Common myeloid progenitor, CD34-positive (primary cell): Measurements from ENCODE around the gene ZNF844.

ENCODE experiments used
- CTCF ChIA-PET: fragments of 350-600 bp; sonication (Branson Sonifier 250); formaldehyde crosslinking; loops from one replicate; lab custom pipeline; 2021; ENCODE audit warnings: antibody characterized with exemption; lab: Charles Lee
- POLR2A ChIA-PET: fragments of 350-600 bp; sonication (Branson Sonifier 250); formaldehyde crosslinking; loops from one replicate; lab custom pipeline; 2021; ENCODE audit warnings: antibody characterized with exemption; lab: Charles Lee
- DNase-seq, 3 donors: peaks; one replicate each; pipeline versions ENCODE4 v3.0.0 to v3.0.0-alpha.2; 2013
- H3K27ac ChIP-seq, 2 experiments: 1 replicate in 1 of 2; 2 replicates in 1 of 2; pipeline ENCODE4 v1.7.0; 2013; ENCODE audit warnings: inconsistent platforms in 2 of 2, low read length in 2 of 2, mild to moderate bottlenecking in 2 of 2, low read depth in 1 of 2, moderate library complexity in 1 of 2; ENCODE audit not compliant: severe bottlenecking in 2 of 2, insufficient read depth in 1 of 2, poor library complexity in 1 of 2
- H3K27me3 ChIP-seq, 5 experiments: replicated peaks in 2 of 5; 1 replicate in 3 of 5; 2 replicates in 2 of 5; pipeline versions ENCODE4 v1.6.1 to v1.7.0; 2013; ENCODE audit warnings: low read length in 4 of 5, mild to moderate bottlenecking in 2 of 5, moderate library complexity in 2 of 5, inconsistent platforms in 1 of 5; ENCODE audit not compliant: insufficient read depth in 5 of 5, control insufficient read depth in 4 of 5
- H3K36me3 ChIP-seq, 4 experiments: 1 replicate in 2 of 4; 2 replicates in 2 of 4; pipeline versions ENCODE4 v1.6.1 to v1.7.0; 2013; ENCODE audit warnings: low read length in 3 of 4, control low read depth in 1 of 4, mild to moderate bottlenecking in 1 of 4; ENCODE audit not compliant: control insufficient read depth in 4 of 4, insufficient read depth in 4 of 4
- H3K4me1 ChIP-seq, 4 experiments: 1 replicate in 3 of 4; 2 replicates in 1 of 4; pipeline versions ENCODE4 v1.6.1 to v1.7.1; 2013; ENCODE audit warnings: low read length in 3 of 4, mild to moderate bottlenecking in 3 of 4, control low read depth in 1 of 4, inconsistent platforms in 1 of 4, moderate library complexity in 1 of 4; ENCODE audit not compliant: control insufficient read depth in 4 of 4, insufficient read depth in 4 of 4; ENCODE audit errors: control extremely low read depth in 1 of 4
- H3K4me3 ChIP-seq, 7 experiments: 1 replicate in 4 of 7; 2 replicates in 3 of 7; pipeline versions ENCODE4 v1.5.1 to v1.7.0; 2013; ENCODE audit warnings: mild to moderate bottlenecking in 7 of 7, low read length in 6 of 7, moderate library complexity in 6 of 7, inconsistent platforms in 2 of 7, low read depth in 2 of 7, control low read depth in 1 of 7; ENCODE audit not compliant: insufficient read depth in 4 of 7, control insufficient read depth in 1 of 7; ENCODE audit errors: extremely low read depth in 1 of 7
- H3K9me3 ChIP-seq, 5 experiments: 1 replicate in 4 of 5; 2 replicates in 1 of 5; pipeline versions ENCODE4 v1.6.1 to v1.7.1; 2013; ENCODE audit warnings: low read length in 4 of 5, mild to moderate bottlenecking in 2 of 5, inconsistent platforms in 1 of 5, low read depth in 1 of 5, moderate library complexity in 1 of 5; ENCODE audit not compliant: control insufficient read depth in 4 of 5, insufficient read depth in 2 of 5; ENCODE audit errors: control extremely low read depth in 1 of 5
- WGBS: methylation state at CpG from one replicate; pipeline ENCODE4 v1.1.5; 2013; ENCODE audit not compliant: insufficient coverage; 5-methylcytosine and 5-hydroxymethylcytosine counted together

The ZNF844 gene

DNA sequence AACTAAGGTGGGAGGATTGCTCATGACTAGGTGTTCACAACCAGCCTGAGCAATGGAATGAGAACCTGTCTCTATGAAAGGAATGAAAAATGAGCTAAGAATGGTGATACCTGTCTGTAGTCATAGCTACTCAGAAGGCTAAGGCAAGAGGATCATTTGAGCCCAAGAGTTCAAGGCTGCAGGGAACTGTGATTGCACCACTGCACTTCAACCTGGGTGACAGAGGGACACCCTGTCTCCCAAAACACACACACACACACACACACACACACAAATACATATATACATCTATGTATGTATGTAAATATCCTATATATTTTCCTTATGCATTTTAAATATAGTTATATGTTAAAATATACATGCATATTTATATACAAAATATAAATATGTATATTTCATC, 21.6 kb upstream of the ZNF844 start:
- H3K36me3 ChIP-seq, result peaks cover 0 to 31% (median 11%) of the 10 kb centered on the region in 4 experiments
- H3K4me3 ChIP-seq, result no peak overlapping the region
- CTCF ChIA-PET, result interaction anchor here (0.7 to 1.0 kb wide), 2 partner anchors 99 to 119 kb away, joined by 3 read pairs; no protein-coding TSS in a partner anchor
- H3K27ac ChIP-seq, result no peak overlapping the region
- DNase-seq, result no peak
- H3K4me1 ChIP-seq, result no peaks in the 10 kb centered on the region
- no peaks in the 10 kb centered on the region for H3K27me3 ChIP-seq
- H3K9me3 ChIP-seq, result peaks cover 11 to 50% (median 27%) of the 10 kb centered on the region in 5 experiments
- POLR2A ChIA-PET, result no interaction called here

GRCh38 chr19:12043752-12044422, 20.6 kb upstream of the ZNF844 start:
- H3K36me3 ChIP-seq, result peaks cover 0 to 31% (median 11%) of the 10 kb centered on the region in 4 experiments
- ChIA-PET CTCF (interaction anchor here (0.6 to 1.0 kb wide), 3 partner anchors 16 to 98 kb away, joined by 3 read pairs; no protein-coding TSS in a partner anchor), POLR2A (interaction anchor here (0.7 kb wide), 1 partner anchor 11 kb away, joined by 3 read pairs; no protein-coding TSS in a partner anchor)
- WGBS, result 83% methylated on average over 1 of the region's 5 CpGs
- H3K27ac ChIP-seq, result no peak overlapping the region
- DNase-seq, result peak in 1 of 3 donors; percentile 41
- H3K27me3 ChIP-seq, result no peaks in the 10 kb centered on the region
- H3K4me1 ChIP-seq, result no peaks in the 10 kb centered on the region
- peak overlapping the region in 1 of 7 experiments; percentile 7 for H3K4me3 ChIP-seq
- H3K9me3 ChIP-seq, result peaks cover 11 to 55% (median 27%) of the 10 kb centered on the region in 5 experiments

DNA sequence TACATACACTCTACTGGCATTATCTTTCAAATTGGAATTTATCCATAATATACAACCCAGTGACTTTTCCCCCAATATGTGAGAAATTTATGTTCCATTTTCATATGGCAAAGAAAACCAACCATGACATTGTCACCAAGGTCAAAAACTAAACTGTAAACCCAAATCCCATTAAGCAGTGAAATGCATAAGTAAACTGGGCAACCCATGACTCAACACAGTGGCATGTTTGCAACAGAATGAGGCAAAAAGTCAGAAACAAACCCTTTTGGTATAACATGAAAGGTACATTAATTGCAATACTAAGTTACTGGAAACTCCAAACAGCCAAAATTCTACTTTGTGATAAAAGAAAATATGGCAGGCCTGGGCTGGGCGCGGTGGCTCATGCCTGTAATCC, 16.7 kb upstream of the ZNF844 start:
- CTCF ChIA-PET, result interaction anchor here (0.9 kb wide), 1 partner anchor 11 kb away, joined by 5 read pairs; no protein-coding TSS in a partner anchor
- POLR2A ChIA-PET, result no interaction called here
- Histone ChIP-seq H3K4me1 (peaks cover 0 to 13% (median 11%) of the 10 kb centered on the region in 4 experiments), H3K4me3 (no peak overlapping the region), H3K27me3 (no peaks in the 10 kb centered on the region), H3K36me3 (peaks cover 0 to 31% (median 11%) of the 10 kb centered on the region in 4 experiments), H3K9me3 (peaks cover 8 to 50% (median 18%) of the 10 kb centered on the region in 5 experiments), H3K27ac (no peak overlapping the region)
- 100% methylated on average over 2 of the region's 2 CpGs for WGBS
- DNase-seq, result no peak

- Histone ChIP-seq H3K4me1 (peaks cover 0 to 16% (median 14%) of the 10 kb centered on the region in 4 experiments), H3K9me3 (peaks cover 0 to 12% (median 0%) of the 10 kb centered on the region in 5 experiments), H3K4me3 (peak overlapping the region; percentile 56 to 89 (median 81)), H3K27me3 (peaks cover 0 to 2% (median 0%) of the 10 kb centered on the region in 5 experiments), H3K27ac (no peak overlapping the region), H3K36me3 (no peaks in the 10 kb centered on the region)
- POLR2A ChIA-PET, result interaction anchor here (0.6 to 1.0 kb wide), 3 partner anchors 16 to 203 kb away, joined by 3 read pairs; partner anchors contain the start of gene ZNF433
- CTCF ChIA-PET, result interaction anchor here (0.8 to 1.5 kb wide), 7 partner anchors 18 to 254 kb away, joined by 3 to 5 read pairs (median 3); partner anchors contain the start of gene ZNF20
- peak in 2 of 3 donors; percentile 58 for DNase-seq
- 0% methylated on average over 14 of the region's 14 CpGs for WGBS
Observed at GRCh38 chr19:12052091-12052496, 12.4 kb upstream of the ZNF844 start.

DNA sequence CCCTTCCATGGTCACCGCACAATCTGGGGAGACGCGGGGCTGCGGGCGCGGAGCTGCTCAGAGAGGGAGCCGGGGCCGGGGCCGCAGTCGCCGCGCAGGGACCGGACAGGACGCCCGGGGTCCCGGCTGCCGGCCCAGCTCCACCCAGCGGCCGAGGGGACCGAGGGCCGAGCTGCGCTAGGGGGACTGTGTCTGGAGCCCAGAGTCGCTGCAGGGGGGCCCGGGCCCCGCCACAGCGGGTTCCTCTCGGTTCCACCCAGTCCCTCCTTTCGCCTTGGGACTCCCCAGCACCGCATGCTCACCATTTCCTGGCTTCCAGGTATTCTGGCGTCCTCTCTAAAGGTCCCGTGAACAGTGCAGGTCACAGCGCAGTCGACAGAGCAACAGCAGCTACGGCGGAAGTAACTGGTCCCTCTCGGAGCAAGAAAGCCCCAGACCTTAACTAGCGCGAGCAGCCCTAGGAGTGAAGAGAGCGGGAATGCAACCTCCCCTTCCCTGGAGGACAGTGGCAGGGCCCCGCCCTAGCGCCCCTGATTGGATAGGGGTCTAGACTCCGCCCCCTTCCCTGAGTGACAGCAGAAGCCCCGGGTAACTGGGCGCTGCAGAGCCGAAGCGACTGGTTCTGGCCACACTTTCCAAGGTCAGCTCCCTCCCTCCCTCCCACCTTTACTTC, 11.9 kb upstream of the ZNF844 start, which contains the start of gene ZNF878:
TSS of gene ZNF878 (minus strand) at position 465 of the 673 bp plus-strand sequence. CDS start at position 305, 160 bp downstream.
- 0% methylated on average over 38 of the region's 46 CpGs for WGBS
- Histone ChIP-seq H3K4me3 (peak within 1 kb of the TSS; percentile 56 to 89 (median 81)), H3K4me1 (peaks cover 0 to 16% (median 14%) of the 10 kb centered on the region in 4 experiments), H3K9me3 (peaks cover 0 to 7% (median 0%) of the 10 kb centered on the region in 5 experiments), H3K36me3 (no peaks in the 10 kb centered on the region), H3K27ac (no peak within 1 kb of the TSS), H3K27me3 (peaks cover 0 to 2% (median 0%) of the 10 kb centered on the region in 5 experiments)
- POLR2A ChIA-PET, result interaction anchor here (0.6 to 1.0 kb wide), 3 partner anchors 17 to 203 kb away, joined by 3 read pairs; partner anchors contain the start of gene ZNF433
- peak; percentile 75 to 87 (median 85) for DNase-seq
- CTCF ChIA-PET, result interaction anchor here (0.8 to 1.5 kb wide), 5 partner anchors 18 to 255 kb away, joined by 3 to 5 read pairs (median 3); no protein-coding TSS in a partner anchor

DNA sequence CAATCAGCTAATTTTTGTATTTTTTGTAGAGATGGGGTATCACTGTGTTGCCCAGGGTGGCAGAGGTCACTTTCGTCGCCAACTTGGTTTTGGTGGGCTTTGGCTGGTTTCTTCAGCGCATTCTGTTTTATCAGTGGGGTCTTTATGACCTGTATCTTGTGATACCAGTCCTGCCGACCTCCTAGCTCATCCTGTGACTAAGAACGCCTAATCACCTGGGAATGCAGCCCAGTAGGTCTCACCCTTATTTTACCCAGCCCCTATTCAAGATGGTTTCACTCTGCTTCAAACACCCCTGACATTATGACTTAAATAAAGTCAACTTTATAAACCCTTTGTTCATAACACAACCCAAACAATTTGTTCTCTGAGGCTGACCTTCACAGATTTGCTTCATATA, 8.7 kb upstream of the ZNF844 start:
- Histone ChIP-seq H3K27me3 (peaks cover 0 to 2% (median 0%) of the 10 kb centered on the region in 5 experiments), H3K27ac (no peak overlapping the region), H3K9me3 (no peaks in the 10 kb centered on the region), H3K36me3 (no peaks in the 10 kb centered on the region), H3K4me3 (no peak overlapping the region), H3K4me1 (peaks cover 0 to 18% (median 16%) of the 10 kb centered on the region in 4 experiments)
- DNase-seq, result no peak
- CTCF ChIA-PET, result interaction anchor here (0.7 to 2.2 kb wide), 2 partner anchors 11 to 86 kb away, joined by 3 to 7 read pairs; no protein-coding TSS in a partner anchor
- POLR2A ChIA-PET, result no interaction called here
- WGBS, result 94% methylated on average over 4 of the region's 5 CpGs
